GM12801 (cell line): Measurements from ENCODE around the gene FAM47B.

Experiments used
- CTCF ChIP-seq: IDR thresholded peaks from one replicate; pipeline ENCODE4 v1.5.1; 2011; ENCODE audit warnings: control low read depth; ENCODE audit not compliant: insufficient read length; ENCODE audit errors: extremely low read depth

Gene FAM47B

GRCh38 chrX:34942496-34942895 is at the start of gene FAM47B:
Gene FAM47B (plus strand): TSS chrX:34942796. CDS start chrX:34942832, 36 bp downstream.
- TF ChIP-seq CTCF = no peak

- TF ChIP-seq CTCF = no peak
These were observed 48.9 kb upstream of the FAM47B start for GRCh38 chrX:34893741-34894140.

GRCh38 chrX:34900691-34901090 is 41.9 kb upstream of the FAM47B start:
- TF ChIP-seq CTCF = no peak

GRCh38 chrX:34901761-34902160 is 40.8 kb upstream of the FAM47B start:
- no peak for TF ChIP-seq CTCF

GRCh38 chrX:34903316-34903715 is 39.3 kb upstream of the FAM47B start:
- TF ChIP-seq CTCF = no peak

GRCh38 chrX:34909151-34909550 is 33.4 kb upstream of the FAM47B start:
- TF ChIP-seq CTCF = no peak

GRCh38 chrX:34915463-34916225 is 27.0 kb upstream of the FAM47B start:
- no peak for TF ChIP-seq CTCF

- TF ChIP-seq CTCF = no peak
These were observed 25.4 kb upstream of the FAM47B start for GRCh38 chrX:34917146-34917545.
